ENCODE results near the gene GBE1.
A peak's percentile ranks its signal among the peaks of the same experiment; 100 is the strongest.

The GBE1 gene

DNA sequence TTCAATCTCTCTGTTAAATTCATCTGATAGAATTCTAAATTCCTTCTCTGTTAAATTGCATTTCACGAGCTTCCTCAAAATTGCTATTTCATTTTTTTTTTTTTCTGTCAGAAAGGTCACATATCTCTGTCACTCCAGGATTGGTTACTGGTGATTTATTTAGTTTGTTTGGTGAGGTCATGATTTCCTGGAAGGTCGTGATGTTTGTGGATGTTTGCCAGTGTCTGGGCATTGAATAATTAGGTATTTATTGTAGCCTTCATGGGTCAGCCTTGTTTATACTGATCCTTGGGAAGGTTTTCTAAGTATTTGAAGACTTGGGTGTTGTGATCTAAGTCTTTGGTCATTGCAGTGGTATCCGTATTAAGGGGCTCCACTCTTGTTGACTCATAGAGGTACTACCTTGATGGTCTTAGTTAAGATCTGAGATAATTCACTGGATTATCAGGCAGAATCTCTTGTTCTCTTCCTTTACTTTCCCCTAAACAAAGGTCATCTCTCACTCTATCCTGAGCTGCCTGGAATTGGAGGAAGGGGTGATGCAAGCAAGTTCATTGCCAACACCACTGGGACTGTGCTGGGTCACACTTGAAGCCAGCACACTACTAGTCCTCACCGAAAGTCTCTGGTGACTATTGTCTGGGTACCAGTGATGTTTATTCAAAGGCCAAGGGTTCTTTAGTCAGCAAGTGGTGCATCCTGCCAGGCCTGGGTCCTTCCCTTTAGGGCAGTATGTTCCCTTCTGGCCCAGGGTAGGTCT, 231.1 kb downstream of the GBE1 start:
- TF ChIP-seq GATA2 (IDR thresholded peaks at IDR 0.05; ENCODE audit: low read depth, low read length): no peak
- no peak for TF ChIP-seq GATA3 (IDR thresholded peaks at IDR 0.05; ENCODE audit: low read depth, low read length)

DNA sequence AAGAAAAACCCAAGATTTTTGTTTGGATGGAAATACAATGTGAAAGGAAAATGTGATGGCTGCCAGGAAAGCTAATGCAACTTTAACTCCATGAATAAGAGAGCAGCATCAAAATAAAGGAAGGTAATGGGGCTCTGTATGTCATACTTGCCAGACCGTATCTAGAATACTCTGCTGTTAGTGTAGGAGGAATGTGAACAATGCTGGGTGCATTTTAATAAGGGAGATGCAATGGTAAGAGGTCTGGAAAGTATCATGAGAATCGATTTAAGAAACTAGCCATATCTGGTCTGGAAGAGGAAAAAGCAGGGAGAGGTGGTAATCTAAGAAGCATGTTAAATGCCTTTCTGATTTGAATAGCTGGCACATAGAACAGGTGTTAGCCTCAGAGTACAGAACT, 239.6 kb downstream of the GBE1 start:
- TF ChIP-seq GATA3 (IDR thresholded peaks at IDR 0.05; ENCODE audit: low read depth, low read length) (no peak), GATA2 (IDR thresholded peaks at IDR 0.05; ENCODE audit: low read depth, low read length) (no peak)

DNA sequence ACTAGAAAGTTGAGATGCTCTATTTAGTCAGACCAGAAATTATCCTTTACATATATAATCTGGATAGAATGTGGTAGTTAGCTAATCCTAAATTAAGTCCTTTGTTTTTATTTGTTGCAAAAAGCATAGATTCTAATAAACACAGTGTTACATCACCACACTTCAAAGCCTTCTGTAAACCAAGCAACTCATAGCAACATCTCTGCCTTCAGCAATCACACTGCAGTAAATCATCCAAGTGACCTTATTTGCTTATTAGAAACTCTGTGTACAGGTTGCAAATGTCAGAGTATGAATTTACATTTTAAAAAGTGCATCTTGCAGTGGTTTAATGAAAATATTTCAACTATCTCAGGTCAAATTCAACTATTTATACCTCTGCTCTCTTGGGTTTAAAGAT, 242.5 kb downstream of the GBE1 start:
- TF ChIP-seq GATA3 (IDR thresholded peaks at IDR 0.05; ENCODE audit: low read depth, low read length) (no peak), GATA2 (IDR thresholded peaks at IDR 0.05; ENCODE audit: low read depth, low read length) (no peak)

DNA sequence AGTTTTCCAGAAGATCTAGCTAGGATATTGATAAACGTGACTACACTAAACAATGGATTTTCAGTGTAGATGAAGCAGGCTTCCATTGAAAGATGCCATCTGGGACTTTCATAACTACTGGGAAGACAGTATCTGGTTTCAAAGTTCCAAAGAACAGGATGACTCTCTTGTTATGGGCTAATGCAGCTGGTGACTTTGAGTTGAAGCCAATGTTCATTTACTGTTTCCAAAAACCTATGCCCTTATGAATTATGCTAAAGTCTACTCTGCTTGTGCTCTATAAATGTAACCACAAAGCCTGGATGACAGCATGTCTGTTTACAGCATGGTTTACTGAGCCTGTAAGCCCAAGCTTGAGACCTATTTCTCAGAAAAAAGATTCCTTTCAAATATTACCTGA, 245.4 kb downstream of the GBE1 start:
- TF ChIP-seq GATA3 (IDR thresholded peaks at IDR 0.05; ENCODE audit: low read depth, low read length) (no peak), GATA2 (IDR thresholded peaks at IDR 0.05; ENCODE audit: low read depth, low read length) (no peak)

- TF ChIP-seq GATA3 (IDR thresholded peaks at IDR 0.05; ENCODE audit: low read depth, low read length): no peak
- no peak for TF ChIP-seq GATA2 (IDR thresholded peaks at IDR 0.05; ENCODE audit: low read depth, low read length)
Measured at GRCh38 chr3:81513591-81513990, 247.9 kb downstream of the GBE1 start.

DNA sequence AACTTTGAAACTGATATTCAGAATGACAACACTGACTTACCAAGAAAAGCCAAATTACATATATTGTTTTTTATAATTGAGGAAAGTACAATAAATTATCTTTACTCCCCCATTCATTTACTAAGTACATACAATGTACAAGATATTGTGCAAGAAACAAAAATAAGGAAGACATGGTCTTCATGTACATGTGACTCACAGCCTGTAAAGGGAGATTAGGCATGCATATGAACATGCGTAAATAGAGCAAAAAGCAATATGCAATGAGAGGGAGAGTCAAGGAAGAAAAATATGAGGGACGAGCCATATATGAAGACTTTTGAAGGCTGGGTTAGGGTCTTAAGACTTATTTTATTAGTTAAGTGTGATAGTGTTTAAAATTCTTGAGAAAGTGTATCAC, 258.4 kb downstream of the GBE1 start:
- TF ChIP-seq GATA3 (IDR thresholded peaks at IDR 0.05; ENCODE audit: low read depth, low read length): no peak
- no peak for TF ChIP-seq GATA2 (IDR thresholded peaks at IDR 0.05; ENCODE audit: low read depth, low read length)

DNA sequence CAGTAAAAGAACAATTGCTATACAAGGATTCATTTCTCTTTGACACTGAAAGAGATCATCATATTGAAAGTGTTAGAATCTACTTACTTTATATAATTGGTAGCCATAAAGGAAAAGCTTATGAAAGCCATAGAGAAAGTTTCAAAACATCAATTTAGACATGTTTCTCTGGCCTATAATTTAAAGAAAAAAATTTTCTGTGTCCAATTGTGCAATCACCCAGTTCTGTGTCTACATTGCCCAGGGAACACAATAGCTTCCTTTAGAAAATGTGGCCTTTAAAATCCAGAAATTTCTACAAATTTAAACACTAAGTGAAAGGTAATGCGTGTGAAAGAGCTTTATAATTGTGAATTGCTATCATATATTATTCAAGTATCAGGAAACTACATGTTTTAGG, 259.2 kb downstream of the GBE1 start:
- TF ChIP-seq GATA2 (IDR thresholded peaks at IDR 0.05; ENCODE audit: low read depth, low read length) (no peak), GATA3 (IDR thresholded peaks at IDR 0.05; ENCODE audit: low read depth, low read length) (no peak)

GRCh38 chr3:81500039-81500438, 261.4 kb downstream of the GBE1 start:
- TF ChIP-seq GATA3 (IDR thresholded peaks at IDR 0.05; ENCODE audit: low read depth, low read length) (no peak), GATA2 (IDR thresholded peaks at IDR 0.05; ENCODE audit: low read depth, low read length) (no peak)

GRCh38 chr3:81497572-81498251, 263.7 kb downstream of the GBE1 start:
- TF ChIP-seq GATA3 (IDR thresholded peaks at IDR 0.05; ENCODE audit: low read depth, low read length): no peak
- no peak for TF ChIP-seq GATA2 (IDR thresholded peaks at IDR 0.05; ENCODE audit: low read depth, low read length)

- TF ChIP-seq GATA3 (IDR thresholded peaks at IDR 0.05; ENCODE audit: low read depth, low read length) (no peak), GATA2 (IDR thresholded peaks at IDR 0.05; ENCODE audit: low read depth, low read length) (peak; percentile 66)
Measured at GRCh38 chr3:81496407-81497104, 264.9 kb downstream of the GBE1 start.

- no peak for TF ChIP-seq GATA3 (IDR thresholded peaks at IDR 0.05; ENCODE audit: low read depth, low read length)
- TF ChIP-seq GATA2 (IDR thresholded peaks at IDR 0.05; ENCODE audit: low read depth, low read length): no peak
Measured at GRCh38 chr3:81492040-81492439, 269.4 kb downstream of the GBE1 start.

GRCh38 chr3:81490541-81491288, 270.7 kb downstream of the GBE1 start:
- TF ChIP-seq GATA3 (IDR thresholded peaks at IDR 0.05; ENCODE audit: low read depth, low read length) (no peak), GATA2 (IDR thresholded peaks at IDR 0.05; ENCODE audit: low read depth, low read length) (no peak)

GRCh38 chr3:81485444-81485865, 276.0 kb downstream of the GBE1 start:
- TF ChIP-seq GATA3 (IDR thresholded peaks at IDR 0.05; ENCODE audit: low read depth, low read length) (no peak), GATA2 (IDR thresholded peaks at IDR 0.05; ENCODE audit: low read depth, low read length) (no peak)

DNA sequence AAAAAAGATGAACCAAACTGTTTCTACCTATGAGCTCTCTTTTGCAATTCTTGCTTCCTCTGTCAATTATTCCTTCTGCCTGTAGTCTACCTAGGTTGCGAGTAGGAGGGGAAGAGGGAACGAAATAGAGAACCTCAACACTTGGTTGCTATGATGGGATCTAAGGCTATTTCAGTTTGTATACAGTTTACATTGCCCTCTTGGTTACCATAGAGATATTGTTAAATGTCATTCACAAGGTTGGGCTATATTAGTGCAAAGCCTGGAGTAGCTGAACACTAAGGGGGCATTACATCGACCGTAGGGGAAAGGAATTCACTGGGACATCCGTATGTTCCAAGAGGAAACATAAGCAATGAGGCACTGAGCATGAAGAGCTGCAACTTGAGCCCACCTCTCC, 276.9 kb downstream of the GBE1 start:
- TF ChIP-seq GATA2 (IDR thresholded peaks at IDR 0.05; ENCODE audit: low read depth, low read length): no peak
- TF ChIP-seq GATA3 (IDR thresholded peaks at IDR 0.05; ENCODE audit: low read depth, low read length): no peak

All from SH-SY5Y (cell line).